ENCODE measurements around the gene ERC1.

DNA sequence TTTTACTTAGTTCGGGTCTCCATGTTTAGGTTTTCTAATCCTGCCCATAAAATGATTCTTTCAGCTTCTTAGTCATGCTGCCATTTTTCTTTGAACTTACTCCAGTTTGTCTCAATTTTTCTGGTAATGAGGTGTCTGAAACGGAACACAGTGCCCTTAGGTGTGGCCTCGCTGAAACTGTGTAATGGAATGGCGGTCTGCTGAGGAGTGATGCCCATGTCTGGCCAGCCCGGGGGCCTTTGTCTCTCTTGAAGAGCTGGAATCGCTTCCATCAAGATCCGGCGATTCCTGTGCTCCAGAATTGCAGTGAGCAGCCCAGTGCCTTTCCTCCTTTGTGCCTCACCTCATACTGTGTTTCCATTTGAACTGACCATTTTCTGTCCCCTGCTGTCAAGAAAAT is 490.9 kb downstream of the ERC1 start:
- TF ChIP-seq, protein P1, sequence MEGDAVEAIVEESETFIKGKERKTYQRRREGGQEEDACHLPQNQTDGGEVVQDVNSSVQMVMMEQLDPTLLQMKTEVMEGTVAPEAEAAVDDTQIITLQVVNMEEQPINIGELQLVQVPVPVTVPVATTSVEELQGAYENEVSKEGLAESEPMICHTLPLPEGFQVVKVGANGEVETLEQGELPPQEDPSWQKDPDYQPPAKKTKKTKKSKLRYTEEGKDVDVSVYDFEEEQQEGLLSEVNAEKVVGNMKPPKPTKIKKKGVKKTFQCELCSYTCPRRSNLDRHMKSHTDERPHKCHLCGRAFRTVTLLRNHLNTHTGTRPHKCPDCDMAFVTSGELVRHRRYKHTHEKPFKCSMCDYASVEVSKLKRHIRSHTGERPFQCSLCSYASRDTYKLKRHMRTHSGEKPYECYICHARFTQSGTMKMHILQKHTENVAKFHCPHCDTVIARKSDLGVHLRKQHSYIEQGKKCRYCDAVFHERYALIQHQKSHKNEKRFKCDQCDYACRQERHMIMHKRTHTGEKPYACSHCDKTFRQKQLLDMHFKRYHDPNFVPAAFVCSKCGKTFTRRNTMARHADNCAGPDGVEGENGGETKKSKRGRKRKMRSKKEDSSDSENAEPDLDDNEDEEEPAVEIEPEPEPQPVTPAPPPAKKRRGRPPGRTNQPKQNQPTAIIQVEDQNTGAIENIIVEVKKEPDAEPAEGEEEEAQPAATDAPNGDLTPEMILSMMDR (IDR thresholded peaks at IDR 0.05) = no peak
- TF ChIP-seq EP300 (IDR thresholded peaks at IDR 0.05) (no peak), POLR2A (IDR thresholded peaks at IDR 0.05) (no peak)

Measured in suprapubic skin (tissue), 3 donors.